Esophagus squamous epithelium (tissue), 5 donors: ENCODE measurements around the gene C21orf58. TPM values are rescaled to one million over a fixed set of nuclear protein-coding genes. Genes with fewer than 3 reads are reported as not detected.
"Not testable (repeated sequence)": the region's sequence is repeated elsewhere in the genome, so short reads cannot be mapped to it uniquely, and the experiment has no call there.

Source experiments
- DNase-seq: peaks from one replicate; lab custom pipeline; 2025; lab: John Stamatoyannopoulos, UW
- H3K27ac ChIP-seq, 4 donors: fragments of 200-600 bp; sonication (generic); one replicate each; pipeline ENCODE4 v1.5.1; 2016 to 2019; ENCODE audit warnings: mild to moderate bottlenecking in 1 of 4
- H3K27me3 ChIP-seq, 4 donors: fragments of 200-600 bp; sonication (generic); 1 replicate in 3 of 4; 2 replicates in 1 of 4; pipeline versions ENCODE4 v1.5.1 to v1.6.0; 2017 to 2021; ENCODE audit warnings: antibody characterized with exemption in 1 of 4
- H3K36me3 ChIP-seq, 3 donors: fragments of 200-600 bp; sonication (generic); one replicate each; pipeline ENCODE4 v1.5.1; 2016 to 2019
- H3K4me1 ChIP-seq, 3 donors: fragments of 200-600 bp; sonication (generic); one replicate each; pipeline ENCODE4 v1.5.1; 2017 to 2019
- H3K4me3 ChIP-seq, 4 donors: fragments of 200-600 bp; sonication (generic); 1 replicate in 3 of 4; 2 replicates in 1 of 4; pipeline ENCODE4 v1.5.1; 2016 to 2019; ENCODE audit warnings: mild to moderate bottlenecking in 2 of 4, moderate library complexity in 1 of 4
- H3K9me3 ChIP-seq, 3 donors: fragments of 200-600 bp; sonication (generic); one replicate each; pipeline ENCODE4 v1.5.1; 2016 to 2019
- POLR2A ChIP-seq, 4 donors: fragments of 450-650 bp; IDR thresholded peaks; one replicate each; pipeline ENCODE4 v1.6.1; 2017; ENCODE audit warnings: antibody characterized with exemption in 4 of 4, mild to moderate bottlenecking in 4 of 4, moderate library complexity in 3 of 4
- WGBS, 2 donors: methylation state at CpG; one replicate each; pipeline ENCODE4 v1.1.5; 2018; 5-methylcytosine and 5-hydroxymethylcytosine counted together
- intact Hi-C: fragments of 100-400 bp; cut with DNase I; formaldehyde crosslinking; loops from one replicate; pipeline ENCODE4 v1.15.0; 2022
- total RNA-seq, 4 donors: library from RNA; depleted of rRNA; stranded (reverse); fragments of >200 nt; gene quantifications; one replicate each; pipeline ENCODE4 v1.1.0, GENCODE V29; 2016
- TF ChIP-seq, protein P1 (sequence below), 6 experiments: fragments of 450-650 bp in 4 of 6; fragments of 200-600 bp in 2 of 6; sonication (generic) in 2 of 6; IDR thresholded peaks; one replicate each; pipeline ENCODE4 v1.5.1; 2016 to 2019; ENCODE audit warnings: antibody characterized with exemption in 6 of 6, mild to moderate bottlenecking in 4 of 6, moderate library complexity in 4 of 6
- donor health status: DM: yes; HTN: yes; CAD: no.

The C21orf58 gene
- total RNA-seq, 4 donors from 2014 or later, result 2.1 to 4.4 (median 2.7) TPM

- Histone ChIP-seq H3K27me3 (no peaks in the 10 kb centered on the region), H3K36me3 (peaks cover 0 to 7% (median 0%) of the 10 kb centered on the region in 3 donors), H3K9me3 (no peaks in the 10 kb centered on the region), H3K4me3 (no peak overlapping the region), H3K27ac (no peak overlapping the region), H3K4me1 (peaks cover 0 to 7% (median 0%) of the 10 kb centered on the region in 3 donors)
- TF ChIP-seq, protein P1, sequence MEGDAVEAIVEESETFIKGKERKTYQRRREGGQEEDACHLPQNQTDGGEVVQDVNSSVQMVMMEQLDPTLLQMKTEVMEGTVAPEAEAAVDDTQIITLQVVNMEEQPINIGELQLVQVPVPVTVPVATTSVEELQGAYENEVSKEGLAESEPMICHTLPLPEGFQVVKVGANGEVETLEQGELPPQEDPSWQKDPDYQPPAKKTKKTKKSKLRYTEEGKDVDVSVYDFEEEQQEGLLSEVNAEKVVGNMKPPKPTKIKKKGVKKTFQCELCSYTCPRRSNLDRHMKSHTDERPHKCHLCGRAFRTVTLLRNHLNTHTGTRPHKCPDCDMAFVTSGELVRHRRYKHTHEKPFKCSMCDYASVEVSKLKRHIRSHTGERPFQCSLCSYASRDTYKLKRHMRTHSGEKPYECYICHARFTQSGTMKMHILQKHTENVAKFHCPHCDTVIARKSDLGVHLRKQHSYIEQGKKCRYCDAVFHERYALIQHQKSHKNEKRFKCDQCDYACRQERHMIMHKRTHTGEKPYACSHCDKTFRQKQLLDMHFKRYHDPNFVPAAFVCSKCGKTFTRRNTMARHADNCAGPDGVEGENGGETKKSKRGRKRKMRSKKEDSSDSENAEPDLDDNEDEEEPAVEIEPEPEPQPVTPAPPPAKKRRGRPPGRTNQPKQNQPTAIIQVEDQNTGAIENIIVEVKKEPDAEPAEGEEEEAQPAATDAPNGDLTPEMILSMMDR (IDR thresholded peaks at IDR 0.05), result no peak
- TF ChIP-seq POLR2A (IDR thresholded peaks at IDR 0.05), result no peak
- WGBS, 2 donors, result 89 to 97% methylated on average over 5 to 7 of the region's 22 CpGs
- intact Hi-C loops, result no loop called here
- no peak for DNase-seq
Observed at GRCh38 chr21:46314441-46315020, 9.1 kb downstream of the C21orf58 start.

- TF ChIP-seq, protein P1 (IDR thresholded peaks at IDR 0.05), result no peak
- TF ChIP-seq POLR2A (IDR thresholded peaks at IDR 0.05), result no peak
- no peak overlapping the region for H3K27ac ChIP-seq
- no peak overlapping the region for H3K4me3 ChIP-seq
- intact Hi-C loops, result no loop called here
- 90 to 93% methylated on average over 5 of the region's 5 CpGs for WGBS, 2 donors
- H3K4me1 ChIP-seq, result peaks cover 0 to 2% (median 0%) of the 10 kb centered on the region in 3 donors
- H3K27me3 ChIP-seq, result no peaks in the 10 kb centered on the region
- no peaks in the 10 kb centered on the region for H3K9me3 ChIP-seq
- peaks cover 0 to 19% (median 0%) of the 10 kb centered on the region in 3 donors for H3K36me3 ChIP-seq
- DNase-seq, result no peak
Observed at GRCh38 chr21:46312949-46313348, 10.7 kb downstream of the C21orf58 start.

GRCh38 chr21:46311568-46311967 is 12.1 kb downstream of the C21orf58 start:
- intact Hi-C loops, result no loop called here
- Histone ChIP-seq H3K4me3 (no peak overlapping the region), H3K36me3 (peaks cover 0 to 29% (median 0%) of the 10 kb centered on the region in 3 donors), H3K4me1 (no peaks in the 10 kb centered on the region), H3K27ac (no peak overlapping the region), H3K27me3 (no peaks in the 10 kb centered on the region), H3K9me3 (no peaks in the 10 kb centered on the region)
- no peak for DNase-seq
- TF ChIP-seq, protein P1 (IDR thresholded peaks at IDR 0.05), result no peak
- no peak for TF ChIP-seq POLR2A (IDR thresholded peaks at IDR 0.05)

DNA sequence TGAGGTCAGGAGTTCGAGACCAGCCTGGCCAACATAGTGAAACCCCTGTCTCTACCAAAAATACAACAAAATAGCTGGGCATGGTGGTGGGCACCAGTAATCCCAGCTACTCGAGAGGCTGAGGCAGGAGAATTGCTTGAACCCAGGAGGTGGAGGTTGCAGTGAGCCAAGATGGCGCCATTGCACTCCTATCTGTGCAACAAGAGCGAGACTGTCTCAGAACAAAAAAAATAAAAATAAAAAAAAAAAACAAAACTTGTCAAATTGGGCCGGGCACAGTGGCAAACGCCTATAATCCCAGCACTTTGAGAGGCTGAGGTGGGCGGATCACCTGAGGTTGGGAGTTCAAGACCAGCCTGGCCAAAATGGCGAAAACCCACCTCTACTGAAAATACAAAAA is 13.4 kb downstream of the C21orf58 start:
- WGBS, 2 donors, result 92 to 95% methylated on average over 8 of the region's 8 CpGs
- intact Hi-C loops, DNase-seq: not testable (repeated sequence)

DNA sequence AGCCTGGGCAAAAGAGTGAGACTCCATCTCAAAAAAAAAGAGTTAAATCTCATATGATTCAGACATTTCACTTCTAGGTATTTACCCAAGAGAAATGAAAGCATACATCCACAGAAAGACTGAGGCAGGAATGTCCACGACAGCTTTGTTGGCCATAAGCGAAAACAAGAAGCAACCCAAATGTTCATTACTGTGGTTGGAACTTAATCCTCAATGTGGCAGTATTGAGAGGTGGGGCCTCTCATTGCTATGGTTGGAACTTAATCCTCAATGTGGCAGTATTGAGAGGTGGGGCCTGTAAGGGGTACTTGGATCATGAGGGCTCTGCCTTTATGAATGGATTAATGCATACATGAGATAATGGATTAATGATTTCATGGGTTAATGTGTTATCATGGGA is 15.2 kb downstream of the C21orf58 start:
- Histone ChIP-seq H3K27me3 (no peaks in the 10 kb centered on the region), H3K4me3 (no peak overlapping the region), H3K36me3 (peaks cover 0 to 33% (median 0%) of the 10 kb centered on the region in 3 donors), H3K9me3 (no peaks in the 10 kb centered on the region), H3K4me1 (no peaks in the 10 kb centered on the region), H3K27ac (no peak overlapping the region)
- intact Hi-C loops, result no loop called here
- no peak for DNase-seq
- TF ChIP-seq, protein P1 (IDR thresholded peaks at IDR 0.05), result no peak
- no peak for TF ChIP-seq POLR2A (IDR thresholded peaks at IDR 0.05)
- WGBS, 2 donors, result 100% methylated on average over 2 of the region's 2 CpGs

More for the DNA sequence above, 13.4 kb downstream of the C21orf58 start:
- peaks cover 0 to 31% (median 0%) of the 10 kb centered on the region in 3 donors for H3K36me3 ChIP-seq
- not testable (repeated sequence) for H3K9me3 ChIP-seq, H3K4me1 ChIP-seq, H3K27me3 ChIP-seq, H3K27ac ChIP-seq, H3K4me3 ChIP-seq
